ENCODE measurements around the gene TMEM132D. TPM values are rescaled to one million over a fixed set of nuclear protein-coding genes. Genes with fewer than 3 reads are reported as not detected.

The TMEM132D gene
- total RNA-seq, 1 donor from 2014 or later = 16.5 TPM

- Mint-ChIP-seq H3K27me3 (ENCODE audit: unreplicated experiment) (no peaks in the 10 kb centered on the region), H3K27ac (ENCODE audit: unreplicated experiment) (no peak overlapping the region), H3K9me3 (ENCODE audit: unreplicated experiment) (peaks cover 7% of the 10 kb centered on the region), H3K4me1 (ENCODE audit: low read depth, unreplicated experiment) (no peaks in the 10 kb centered on the region), H3K4me3 (ENCODE audit: unreplicated experiment) (no peak overlapping the region), H3K36me3 (ENCODE audit: unreplicated experiment) (no peaks in the 10 kb centered on the region)
- no peak for TF ChIP-seq CTCF (IDR thresholded peaks at IDR 0.05; ENCODE audit: partially characterized antibody, unreplicated experiment)
- no peak for DNase-seq
Measured at GRCh38 chr12:129675496-129675895, 228.3 kb downstream of the TMEM132D start.

GRCh38 chr12:129673806-129674205 is 230.0 kb downstream of the TMEM132D start:
- no peak for TF ChIP-seq CTCF (IDR thresholded peaks at IDR 0.05; ENCODE audit: partially characterized antibody, unreplicated experiment)
- Mint-ChIP-seq H3K36me3 (ENCODE audit: unreplicated experiment) (no peaks in the 10 kb centered on the region), H3K4me1 (ENCODE audit: low read depth, unreplicated experiment) (no peaks in the 10 kb centered on the region), H3K27ac (ENCODE audit: unreplicated experiment) (no peak overlapping the region), H3K9me3 (ENCODE audit: unreplicated experiment) (peaks cover 8% of the 10 kb centered on the region), H3K4me3 (ENCODE audit: unreplicated experiment) (no peak overlapping the region), H3K27me3 (ENCODE audit: unreplicated experiment) (no peaks in the 10 kb centered on the region)
- no peak for DNase-seq

- Mint-ChIP-seq H3K27ac (ENCODE audit: unreplicated experiment) (no peak overlapping the region), H3K27me3 (ENCODE audit: unreplicated experiment) (no peaks in the 10 kb centered on the region), H3K36me3 (ENCODE audit: unreplicated experiment) (no peaks in the 10 kb centered on the region), H3K9me3 (ENCODE audit: unreplicated experiment) (peaks cover 8% of the 10 kb centered on the region), H3K4me1 (ENCODE audit: low read depth, unreplicated experiment) (no peaks in the 10 kb centered on the region), H3K4me3 (ENCODE audit: unreplicated experiment) (no peak overlapping the region)
- no peak for DNase-seq
- TF ChIP-seq CTCF (IDR thresholded peaks at IDR 0.05; ENCODE audit: partially characterized antibody, unreplicated experiment) = no peak
Measured at GRCh38 chr12:129672110-129672509, 231.7 kb downstream of the TMEM132D start.

- H3K4me1 Mint-ChIP-seq (ENCODE audit: low read depth, unreplicated experiment) = no peaks in the 10 kb centered on the region
- peaks cover 8% of the 10 kb centered on the region for H3K9me3 Mint-ChIP-seq (ENCODE audit: unreplicated experiment)
- H3K4me3 Mint-ChIP-seq (ENCODE audit: unreplicated experiment) = no peak overlapping the region
- H3K27ac Mint-ChIP-seq (ENCODE audit: unreplicated experiment) = no peak overlapping the region
- TF ChIP-seq CTCF (IDR thresholded peaks at IDR 0.05; ENCODE audit: partially characterized antibody, unreplicated experiment) = no peak
- no peaks in the 10 kb centered on the region for H3K27me3 Mint-ChIP-seq (ENCODE audit: unreplicated experiment)
- no peaks in the 10 kb centered on the region for H3K36me3 Mint-ChIP-seq (ENCODE audit: unreplicated experiment)
- no peak for DNase-seq
Measured at GRCh38 chr12:129670256-129670920, 233.4 kb downstream of the TMEM132D start.

GRCh38 chr12:129665414-129665813 is 238.4 kb downstream of the TMEM132D start:
- no peak for TF ChIP-seq CTCF (IDR thresholded peaks at IDR 0.05; ENCODE audit: partially characterized antibody, unreplicated experiment)
- H3K36me3 Mint-ChIP-seq (ENCODE audit: unreplicated experiment) = no peaks in the 10 kb centered on the region
- H3K27ac Mint-ChIP-seq (ENCODE audit: unreplicated experiment) = no peak overlapping the region
- DNase-seq = no peak
- no peaks in the 10 kb centered on the region for H3K4me1 Mint-ChIP-seq (ENCODE audit: low read depth, unreplicated experiment)
- no peak overlapping the region for H3K4me3 Mint-ChIP-seq (ENCODE audit: unreplicated experiment)
- peaks cover 5% of the 10 kb centered on the region for H3K9me3 Mint-ChIP-seq (ENCODE audit: unreplicated experiment)
- no peaks in the 10 kb centered on the region for H3K27me3 Mint-ChIP-seq (ENCODE audit: unreplicated experiment)
